Esophagus muscularis mucosa (tissue), 4 donors: Measurements from ENCODE around the gene DOK6.

Experiments
- EP300 ChIP-seq: sonication (generic); formaldehyde crosslinking; IDR thresholded peaks from one replicate; pipeline ENCODE4 v1.6.1; 2017; ENCODE audit warnings: antibody characterized with exemption
- POLR2A ChIP-seq: fragments of 450-650 bp; IDR thresholded peaks from one replicate; pipeline ENCODE4 v1.6.1; 2017; ENCODE audit warnings: antibody characterized with exemption, moderate library complexity, mild to moderate bottlenecking, low read depth
- POLR2AphosphoS5 ChIP-seq, 2 donors: sonication (generic); formaldehyde crosslinking; IDR thresholded peaks; one replicate each; pipeline ENCODE4 v1.6.1; 2017; ENCODE audit warnings: antibody characterized with exemption in 2 of 2
- TF ChIP-seq, protein P1 (sequence below), 3 experiments: fragments of 200-600 bp in 2 of 3; fragments of 450-650 bp in 1 of 3; sonication (generic) in 2 of 3; IDR thresholded peaks; one replicate each; pipeline ENCODE4 v1.5.1; 2017 to 2019; ENCODE audit warnings: antibody characterized with exemption in 3 of 3, mild to moderate bottlenecking in 2 of 3, moderate library complexity in 1 of 3

DNA sequence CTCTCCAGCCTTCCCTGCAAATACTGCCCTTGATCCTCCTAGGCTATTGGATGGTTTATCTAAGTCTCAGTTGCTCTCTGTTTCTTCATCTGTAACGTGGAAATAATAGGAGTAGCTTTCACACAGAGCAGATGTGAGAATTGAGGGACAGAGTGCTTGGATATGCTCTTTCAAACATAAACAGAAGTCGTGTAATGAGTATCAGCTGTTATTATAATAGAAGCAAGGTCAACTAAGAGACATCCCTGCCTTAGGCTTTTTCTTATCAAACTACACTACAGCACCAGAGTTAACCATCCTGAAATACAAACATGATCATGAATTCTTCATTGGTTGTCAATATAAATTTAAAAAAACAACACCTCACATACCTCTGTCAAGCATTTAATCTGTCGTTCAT is 138.2 kb downstream of the DOK6 start:
- TF ChIP-seq, protein P1, sequence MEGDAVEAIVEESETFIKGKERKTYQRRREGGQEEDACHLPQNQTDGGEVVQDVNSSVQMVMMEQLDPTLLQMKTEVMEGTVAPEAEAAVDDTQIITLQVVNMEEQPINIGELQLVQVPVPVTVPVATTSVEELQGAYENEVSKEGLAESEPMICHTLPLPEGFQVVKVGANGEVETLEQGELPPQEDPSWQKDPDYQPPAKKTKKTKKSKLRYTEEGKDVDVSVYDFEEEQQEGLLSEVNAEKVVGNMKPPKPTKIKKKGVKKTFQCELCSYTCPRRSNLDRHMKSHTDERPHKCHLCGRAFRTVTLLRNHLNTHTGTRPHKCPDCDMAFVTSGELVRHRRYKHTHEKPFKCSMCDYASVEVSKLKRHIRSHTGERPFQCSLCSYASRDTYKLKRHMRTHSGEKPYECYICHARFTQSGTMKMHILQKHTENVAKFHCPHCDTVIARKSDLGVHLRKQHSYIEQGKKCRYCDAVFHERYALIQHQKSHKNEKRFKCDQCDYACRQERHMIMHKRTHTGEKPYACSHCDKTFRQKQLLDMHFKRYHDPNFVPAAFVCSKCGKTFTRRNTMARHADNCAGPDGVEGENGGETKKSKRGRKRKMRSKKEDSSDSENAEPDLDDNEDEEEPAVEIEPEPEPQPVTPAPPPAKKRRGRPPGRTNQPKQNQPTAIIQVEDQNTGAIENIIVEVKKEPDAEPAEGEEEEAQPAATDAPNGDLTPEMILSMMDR (IDR thresholded peaks at IDR 0.05) = no peak
- TF ChIP-seq EP300 = no peak
- no peak for TF ChIP-seq POLR2A
- no peak for TF ChIP-seq POLR2AphosphoS5 (IDR thresholded peaks at IDR 0.05)
